GM12875 (cell line): Measurements from ENCODE around the gene CCDC88C.

Source experiments
- H3K4me3 ChIP-seq: one replicate; pipeline ENCODE4 v1.5.1; 2011; ENCODE audit warnings: low read depth, low read length, control low read depth
- TF ChIP-seq, protein P1 (sequence below): IDR thresholded peaks from 2 replicates; pipeline ENCODE4 v1.5.1; 2011; ENCODE audit warnings: low read depth, mild to moderate bottlenecking, control low read depth, inconsistent platforms, low read length, moderate library complexity, borderline replicate concordance; ENCODE audit not compliant: insufficient read depth

The CCDC88C gene

DNA sequence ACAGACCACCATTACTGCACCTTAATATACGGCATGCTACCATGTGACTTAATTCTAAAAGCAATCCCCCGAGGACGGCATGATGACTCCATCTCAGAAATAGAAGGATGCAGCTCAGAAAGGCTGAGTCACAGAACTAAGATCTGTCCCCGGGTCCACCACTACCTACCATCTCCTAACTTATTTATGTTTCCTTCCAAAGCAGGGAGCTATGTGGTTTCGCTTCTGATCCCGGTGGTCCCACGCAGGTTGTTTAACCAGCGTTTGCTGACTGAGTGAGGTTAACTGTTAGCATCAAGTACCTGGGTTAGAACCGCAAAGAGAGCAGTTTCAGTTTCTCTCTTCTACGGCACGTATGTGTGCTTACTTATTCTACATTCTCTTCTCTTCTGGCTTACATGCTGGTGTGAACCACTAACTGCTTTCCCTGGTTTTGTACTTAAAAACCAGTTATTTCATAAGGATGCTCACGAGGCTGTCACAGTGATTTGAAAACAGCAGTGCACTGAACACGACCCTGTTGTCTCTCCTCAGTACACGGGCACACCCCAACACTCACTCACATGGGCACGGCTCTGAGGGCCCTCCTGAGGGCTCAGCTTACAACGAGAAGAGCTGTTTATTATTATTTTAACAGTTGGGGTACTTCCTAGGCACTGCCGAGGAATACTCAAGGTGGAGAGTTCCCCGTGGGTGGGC, 66.7 kb downstream of the CCDC88C start:
- TF ChIP-seq, protein P1, sequence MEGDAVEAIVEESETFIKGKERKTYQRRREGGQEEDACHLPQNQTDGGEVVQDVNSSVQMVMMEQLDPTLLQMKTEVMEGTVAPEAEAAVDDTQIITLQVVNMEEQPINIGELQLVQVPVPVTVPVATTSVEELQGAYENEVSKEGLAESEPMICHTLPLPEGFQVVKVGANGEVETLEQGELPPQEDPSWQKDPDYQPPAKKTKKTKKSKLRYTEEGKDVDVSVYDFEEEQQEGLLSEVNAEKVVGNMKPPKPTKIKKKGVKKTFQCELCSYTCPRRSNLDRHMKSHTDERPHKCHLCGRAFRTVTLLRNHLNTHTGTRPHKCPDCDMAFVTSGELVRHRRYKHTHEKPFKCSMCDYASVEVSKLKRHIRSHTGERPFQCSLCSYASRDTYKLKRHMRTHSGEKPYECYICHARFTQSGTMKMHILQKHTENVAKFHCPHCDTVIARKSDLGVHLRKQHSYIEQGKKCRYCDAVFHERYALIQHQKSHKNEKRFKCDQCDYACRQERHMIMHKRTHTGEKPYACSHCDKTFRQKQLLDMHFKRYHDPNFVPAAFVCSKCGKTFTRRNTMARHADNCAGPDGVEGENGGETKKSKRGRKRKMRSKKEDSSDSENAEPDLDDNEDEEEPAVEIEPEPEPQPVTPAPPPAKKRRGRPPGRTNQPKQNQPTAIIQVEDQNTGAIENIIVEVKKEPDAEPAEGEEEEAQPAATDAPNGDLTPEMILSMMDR = no peak

DNA sequence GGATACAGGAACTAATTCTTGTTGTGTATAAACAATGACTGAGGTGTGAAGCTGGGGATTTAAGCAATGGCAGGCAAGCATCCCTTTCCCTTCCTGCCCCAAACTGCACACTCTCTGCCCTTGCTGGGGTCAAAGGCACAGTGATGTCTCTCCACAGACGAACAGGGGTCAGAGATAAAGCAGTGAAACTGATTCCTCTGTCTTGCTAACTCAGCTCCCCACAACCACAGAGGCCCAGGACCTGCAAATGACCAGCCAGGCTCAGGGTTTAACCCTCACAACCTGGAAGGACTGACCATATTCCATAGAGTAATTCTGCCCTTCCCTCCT, 67.2 kb downstream of the CCDC88C start:
- H3K4me3 ChIP-seq = no peak overlapping the region
- TF ChIP-seq, protein P1 = no peak

More for the DNA sequence above, 66.7 kb downstream of the CCDC88C start:
- peak overlapping the region; percentile 5 for H3K4me3 ChIP-seq

DNA sequence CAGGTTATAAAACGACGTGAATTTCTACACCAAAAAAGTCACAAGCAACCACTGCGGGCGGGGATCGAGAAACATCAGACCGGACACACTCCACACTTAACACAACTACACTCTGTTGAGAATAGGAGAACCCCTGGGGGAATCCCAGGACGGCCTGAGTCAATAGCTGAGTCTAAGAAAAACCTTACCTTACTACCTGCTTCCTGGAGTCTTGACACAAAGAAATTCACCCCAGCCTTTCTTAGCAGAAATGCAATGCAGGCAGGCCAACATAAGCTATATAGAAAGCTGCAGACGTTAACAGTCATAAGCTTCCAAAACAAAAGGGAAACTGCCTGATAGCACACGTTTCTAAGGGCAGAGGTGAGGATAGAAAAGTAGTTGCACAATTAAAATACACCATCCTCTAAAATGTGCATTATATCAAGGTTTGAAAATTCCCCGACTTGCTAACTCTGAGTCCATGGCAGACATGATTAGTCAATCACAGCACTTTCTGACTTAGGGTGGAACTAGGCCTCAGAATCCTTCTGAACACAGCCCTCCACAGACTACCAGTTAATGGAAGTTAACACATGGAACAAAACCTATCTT, 68.0 kb downstream of the CCDC88C start:
- TF ChIP-seq, protein P1 = no peak

DNA sequence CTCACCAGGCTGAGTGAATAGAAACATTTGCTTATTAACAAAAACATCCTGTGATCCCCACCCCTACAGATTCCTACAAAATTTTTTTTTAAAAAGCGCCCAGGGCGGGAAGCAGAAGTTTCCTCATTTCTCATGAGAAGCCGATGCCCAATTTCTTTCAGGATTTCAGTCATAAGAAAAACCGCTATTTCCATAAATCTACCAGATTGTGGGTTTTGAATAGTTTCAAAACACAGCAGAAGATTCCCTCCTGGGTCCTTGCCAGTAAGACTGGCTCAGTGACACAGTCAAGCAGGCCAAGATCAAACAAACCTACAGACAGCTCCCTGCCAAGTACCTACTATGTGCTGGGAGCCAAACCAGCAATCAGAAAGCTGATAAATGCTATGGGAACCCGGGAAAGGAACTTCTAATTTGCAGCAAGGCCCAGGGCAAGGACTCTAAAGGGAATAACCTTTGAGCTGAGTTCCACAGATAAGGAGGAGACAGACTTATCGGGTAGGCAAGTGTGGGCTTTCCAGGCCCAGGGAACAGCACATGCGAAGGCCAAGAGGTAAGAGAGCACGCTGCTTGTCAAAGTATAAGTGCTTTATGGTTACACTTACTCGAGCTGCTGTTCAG, 68.7 kb downstream of the CCDC88C start:
- no peak overlapping the region for H3K4me3 ChIP-seq
- TF ChIP-seq, protein P1 = no peak

More for the DNA sequence above, 68.0 kb downstream of the CCDC88C start:
- no peak overlapping the region for H3K4me3 ChIP-seq

DNA sequence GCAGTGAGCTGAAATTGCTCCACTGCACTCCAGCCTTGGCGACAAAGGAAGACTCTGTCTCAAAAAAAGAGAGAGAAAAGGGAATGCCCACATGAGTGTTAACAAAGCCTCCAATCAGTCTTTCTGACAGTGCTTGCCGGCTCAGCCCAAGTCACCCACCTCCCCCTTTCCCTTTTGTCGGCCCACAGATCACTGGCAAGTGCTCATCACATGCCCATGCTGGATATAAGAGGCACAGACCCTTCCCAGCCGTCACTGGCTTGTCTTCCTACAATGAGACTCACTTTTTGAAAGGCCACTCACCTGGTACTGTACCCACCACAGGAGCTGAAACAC, 70.8 kb downstream of the CCDC88C start:
- TF ChIP-seq, protein P1 = no peak
- H3K4me3 ChIP-seq = no peak overlapping the region

DNA sequence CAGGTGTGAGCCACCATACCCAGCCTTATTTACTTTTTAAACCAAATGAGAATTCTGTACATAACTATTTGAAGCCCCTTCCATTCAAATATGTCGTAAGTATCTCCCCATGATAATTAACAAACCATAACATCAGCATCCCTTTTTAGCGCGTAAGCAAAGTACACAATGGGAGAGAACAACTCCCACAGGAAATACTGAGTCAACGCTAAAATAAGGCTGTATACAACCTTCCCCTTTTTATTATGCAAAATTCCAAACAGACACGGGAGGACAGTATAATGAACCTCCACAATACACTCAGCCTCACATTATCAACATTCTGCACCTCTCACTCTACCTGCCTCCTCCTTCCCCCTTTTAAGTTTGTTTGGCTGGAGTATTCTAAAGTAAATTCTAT, 73.5 kb downstream of the CCDC88C start:
- TF ChIP-seq, protein P1 = no peak

DNA sequence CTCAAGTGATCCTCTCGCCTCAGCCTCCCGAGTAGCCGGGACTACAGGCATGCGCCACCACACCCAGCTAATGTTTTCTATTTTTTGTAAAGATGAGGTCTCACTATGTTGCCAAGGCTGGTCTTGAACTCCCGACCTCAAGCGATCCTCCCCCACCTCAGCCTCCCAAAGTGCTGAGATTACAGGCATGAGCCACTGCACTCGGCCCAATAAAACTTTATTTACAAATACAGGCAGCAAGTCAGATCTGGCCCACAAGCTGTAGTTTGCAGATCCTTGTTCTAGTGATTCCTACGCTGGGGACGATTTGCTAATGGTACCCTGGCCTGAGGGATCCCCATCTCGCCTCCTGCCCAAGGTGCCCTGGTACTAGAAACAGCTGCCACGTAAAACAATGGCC, 74.6 kb downstream of the CCDC88C start:
- no peak overlapping the region for H3K4me3 ChIP-seq
- TF ChIP-seq, protein P1 = no peak

More for the DNA sequence above, 73.5 kb downstream of the CCDC88C start:
- no peak overlapping the region for H3K4me3 ChIP-seq
